SU-DHL-6 (cell line): Measurements from ENCODE around the gene LUC7L.

Experiments
- EZH2phosphoT487 ChIP-seq: fragments of 200-600 bp; sonication (generic), shearing (Covaris generic); conservative IDR thresholded peaks from 2 replicates; pipeline ENCODE4 v1.6.1; 2018; ENCODE audit warnings: mild to moderate bottlenecking, antibody characterized with exemption, low read length, moderate library complexity, mixed read lengths
- TF ChIP-seq, protein P1 (sequence below): fragments of 200-600 bp; sonication (generic); IDR thresholded peaks from one replicate; pipeline ENCODE4 v1.5.1; 2017; ENCODE audit warnings: antibody characterized with exemption, mild to moderate bottlenecking, low read length, moderate library complexity; ENCODE audit not compliant: insufficient read depth, poor library complexity, severe bottlenecking

DNA sequence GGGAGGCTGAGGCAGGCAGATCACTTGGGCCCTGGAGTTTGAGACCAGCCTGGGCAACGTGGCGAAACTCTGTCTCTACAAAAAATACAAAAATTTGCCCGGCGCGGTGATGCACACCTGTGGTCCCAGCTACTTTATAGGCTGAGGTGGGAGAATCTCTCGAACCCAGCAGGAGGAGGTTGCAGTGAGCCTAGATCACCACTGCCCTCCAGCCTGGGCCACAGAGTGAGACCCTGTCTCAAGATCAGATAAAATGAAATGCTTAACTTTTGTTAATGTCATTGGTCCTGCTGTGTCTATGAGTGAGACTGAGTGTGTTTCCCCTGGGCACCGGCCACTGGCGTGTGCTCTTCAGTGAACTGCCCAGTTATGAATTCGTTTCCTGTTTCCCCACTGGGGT lies 15.9 kb upstream of the LUC7L start:
- TF ChIP-seq, protein P1, sequence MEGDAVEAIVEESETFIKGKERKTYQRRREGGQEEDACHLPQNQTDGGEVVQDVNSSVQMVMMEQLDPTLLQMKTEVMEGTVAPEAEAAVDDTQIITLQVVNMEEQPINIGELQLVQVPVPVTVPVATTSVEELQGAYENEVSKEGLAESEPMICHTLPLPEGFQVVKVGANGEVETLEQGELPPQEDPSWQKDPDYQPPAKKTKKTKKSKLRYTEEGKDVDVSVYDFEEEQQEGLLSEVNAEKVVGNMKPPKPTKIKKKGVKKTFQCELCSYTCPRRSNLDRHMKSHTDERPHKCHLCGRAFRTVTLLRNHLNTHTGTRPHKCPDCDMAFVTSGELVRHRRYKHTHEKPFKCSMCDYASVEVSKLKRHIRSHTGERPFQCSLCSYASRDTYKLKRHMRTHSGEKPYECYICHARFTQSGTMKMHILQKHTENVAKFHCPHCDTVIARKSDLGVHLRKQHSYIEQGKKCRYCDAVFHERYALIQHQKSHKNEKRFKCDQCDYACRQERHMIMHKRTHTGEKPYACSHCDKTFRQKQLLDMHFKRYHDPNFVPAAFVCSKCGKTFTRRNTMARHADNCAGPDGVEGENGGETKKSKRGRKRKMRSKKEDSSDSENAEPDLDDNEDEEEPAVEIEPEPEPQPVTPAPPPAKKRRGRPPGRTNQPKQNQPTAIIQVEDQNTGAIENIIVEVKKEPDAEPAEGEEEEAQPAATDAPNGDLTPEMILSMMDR: no peak
- TF ChIP-seq EZH2phosphoT487: no peak
